H4 (cell line): ENCODE measurements around the gene EDEM2. TPM values are rescaled to one million over a fixed set of nuclear protein-coding genes. Genes with fewer than 3 reads are reported as not detected.
"Not testable (repeated sequence)": the region's sequence is repeated elsewhere in the genome, so short reads cannot be mapped to it uniquely, and the experiment has no call there.

ENCODE experiments used
- DNase-seq: peaks from one replicate; pipeline ENCODE4 v3.0.0-alpha.2; 2015; ENCODE audit warnings: low spot score
- total RNA-seq: library from RNA; depleted of rRNA; stranded (reverse); fragments of >200 nt; shearing (Covaris generic); gene quantifications from 2 replicates; pipeline ENCODE4 v1.2.3, GENCODE V29; 2014; rRNA removed

Gene EDEM2
- total RNA-seq, 1 experiment from 2014 or later, result 38.7 TPM

GRCh38 chr20:35087355-35087754 lies 59.8 kb downstream of the EDEM2 start:
- no peak for DNase-seq

DNA sequence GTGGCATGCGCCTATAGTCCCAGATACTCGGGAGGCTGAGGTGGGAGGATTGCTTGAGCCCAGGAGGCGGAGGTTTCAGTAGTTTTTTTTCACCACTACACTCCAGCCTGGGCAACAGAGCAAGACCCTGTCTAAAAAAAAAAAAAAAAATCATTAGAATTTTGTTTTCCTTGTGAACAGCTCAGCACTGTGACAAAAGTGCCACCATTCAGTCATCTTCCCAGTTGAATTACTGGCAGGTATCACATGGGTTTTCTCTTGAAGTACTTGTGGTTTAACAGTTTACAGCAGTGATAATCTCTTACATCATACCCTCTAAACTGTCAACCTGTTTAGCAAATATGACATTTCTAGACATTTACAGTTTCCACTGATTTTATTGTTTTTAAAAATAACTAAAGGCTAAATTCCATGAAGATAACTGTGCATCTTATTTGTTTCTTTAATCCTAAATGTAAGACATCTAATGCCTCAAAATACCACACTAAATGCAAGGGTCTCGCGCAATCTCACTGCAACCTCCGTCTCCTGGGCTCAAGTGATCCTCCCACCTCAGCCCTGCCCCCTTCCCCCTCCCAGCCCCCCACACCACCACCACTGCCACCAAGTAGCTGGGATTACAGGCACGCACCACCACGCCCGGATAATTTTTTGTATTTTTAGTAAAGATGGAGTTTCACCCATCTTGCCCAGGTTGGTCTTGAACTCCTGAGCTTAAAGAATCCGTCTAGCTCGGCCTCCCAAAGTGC lies 61.5 kb downstream of the EDEM2 start:
- DNase-seq, result no peak

- DNase-seq, result no peak
These were observed 62.1 kb downstream of the EDEM2 start for GRCh38 chr20:35084998-35085397.

DNA sequence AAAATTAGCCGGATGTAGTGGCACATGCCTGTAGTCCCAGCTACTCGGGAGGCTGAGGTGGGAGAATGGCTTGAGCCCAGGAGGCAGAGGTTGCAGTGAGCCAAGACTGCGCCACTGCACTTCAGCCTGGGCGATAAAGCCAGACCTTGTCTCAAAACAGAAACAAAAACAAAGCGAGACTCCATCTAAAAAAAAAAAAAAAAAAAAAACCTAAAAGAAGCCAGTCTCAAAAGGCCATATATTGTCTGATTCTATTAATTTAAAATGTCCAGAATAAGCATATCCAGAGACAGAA lies 66.8 kb downstream of the EDEM2 start:
- not testable (repeated sequence) for DNase-seq

- DNase-seq, result no peak
These were observed 67.4 kb downstream of the EDEM2 start for GRCh38 chr20:35079472-35080347.

DNA sequence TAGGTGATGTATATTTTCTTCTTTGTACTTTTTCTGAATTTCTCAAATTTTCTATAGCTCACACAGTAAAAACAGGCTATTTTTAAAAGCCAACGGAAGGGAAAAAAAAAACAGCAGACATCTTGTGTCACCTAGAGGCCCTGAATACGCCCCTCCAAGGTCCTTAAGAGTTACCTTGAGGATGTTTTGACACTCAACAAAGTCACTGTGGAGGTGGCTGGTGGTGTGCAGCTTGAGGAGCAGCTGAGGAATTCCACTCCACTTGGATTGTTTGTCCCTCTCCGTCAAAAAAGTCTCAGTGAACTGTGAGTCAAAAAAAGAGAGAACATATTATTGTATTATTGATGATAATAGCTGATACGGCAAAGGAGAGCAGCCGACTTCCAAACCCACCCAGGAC lies 69.3 kb downstream of the EDEM2 start:
- no peak for DNase-seq

- DNase-seq, result no peak
These were observed 69.8 kb downstream of the EDEM2 start for GRCh38 chr20:35077341-35077740.

- DNase-seq, result not testable (repeated sequence)
These were observed 75.5 kb downstream of the EDEM2 start for GRCh38 chr20:35071436-35072153.

- no peak for DNase-seq
These were observed 80.9 kb downstream of the EDEM2 start for GRCh38 chr20:35066194-35066593.

Other genes with a start within 250 kb of the EDEM2 start
- 67.0 and 72.4 TPM in 2 replicates for gene GSS, start 191.5 kb downstream of the EDEM2 start, total RNA-seq
- 0.62 TPM in 1 of 2 replicates, not detected in the other for gene MYH7B, start 191.5 kb downstream of the EDEM2 start, total RNA-seq
- 27.5 and 38.0 TPM in 2 replicates for gene TRPC4AP, start 54.5 kb downstream of the EDEM2 start, total RNA-seq
- 112 and 120 TPM in 2 replicates for gene PROCR, start 24.7 kb upstream of the EDEM2 start, total RNA-seq
- gene MMP24, start 79.4 kb upstream of the EDEM2 start, total RNA-seq, result 0.33 and 0.68 TPM in 2 replicates
- gene MMP24OS, start 130.8 kb upstream of the EDEM2 start, total RNA-seq, result 4.0 and 10.4 TPM in 2 replicates
- gene EIF6, start 137.4 kb upstream of the EDEM2 start, total RNA-seq, result 228 and 244 TPM in 2 replicates
- gene FAM83C, start 145.1 kb upstream of the EDEM2 start, total RNA-seq, result not detected in 2 replicates